Adrenal gland (tissue), 5 donors: ENCODE data around the gene MAFF.

Experiments
- CTCF ChIP-seq, 6 experiments: fragments of 450-650 bp in 4 of 6; fragments of 200-600 bp in 2 of 6; sonication (generic) in 1 of 6; IDR thresholded peaks; 1 replicate in 5 of 6; 2 replicates in 1 of 6; pipeline versions ENCODE4 v1.5.1 to v1.8.0; 2016 to 2021; ENCODE audit warnings: antibody characterized with exemption in 6 of 6, mild to moderate bottlenecking in 2 of 6, moderate library complexity in 1 of 6
- POLR2A ChIP-seq, 2 donors: fragments of 450-650 bp; IDR thresholded peaks; one replicate each; pipeline ENCODE4 v1.6.1; 2017; ENCODE audit warnings: antibody characterized with exemption in 2 of 2, mild to moderate bottlenecking in 2 of 2, moderate library complexity in 1 of 2
- donor health status: DM: no; HTN: no; CAD: no.

GRCh38 chr22:38213990-38214301 is 12.2 kb downstream of the MAFF start:
- TF ChIP-seq POLR2A (IDR thresholded peaks at IDR 0.05) (no peak), CTCF (IDR thresholded peaks at IDR 0.05) (no peak)
